NOMO-1 treated with DMSO at 0.1 percent for 48 hours (cell line): Measurements from ENCODE around the gene PRRT1B.
"Not testable (repeated sequence)": the region's sequence is repeated elsewhere in the genome, so short reads cannot be mapped to it uniquely, and the experiment has no call there.

Source experiments
- DNase-seq: peaks from one replicate; lab custom pipeline; 2025; ENCODE audit not compliant: unreplicated experiment; lab: John Stamatoyannopoulos, UW

Gene PRRT1B

DNA sequence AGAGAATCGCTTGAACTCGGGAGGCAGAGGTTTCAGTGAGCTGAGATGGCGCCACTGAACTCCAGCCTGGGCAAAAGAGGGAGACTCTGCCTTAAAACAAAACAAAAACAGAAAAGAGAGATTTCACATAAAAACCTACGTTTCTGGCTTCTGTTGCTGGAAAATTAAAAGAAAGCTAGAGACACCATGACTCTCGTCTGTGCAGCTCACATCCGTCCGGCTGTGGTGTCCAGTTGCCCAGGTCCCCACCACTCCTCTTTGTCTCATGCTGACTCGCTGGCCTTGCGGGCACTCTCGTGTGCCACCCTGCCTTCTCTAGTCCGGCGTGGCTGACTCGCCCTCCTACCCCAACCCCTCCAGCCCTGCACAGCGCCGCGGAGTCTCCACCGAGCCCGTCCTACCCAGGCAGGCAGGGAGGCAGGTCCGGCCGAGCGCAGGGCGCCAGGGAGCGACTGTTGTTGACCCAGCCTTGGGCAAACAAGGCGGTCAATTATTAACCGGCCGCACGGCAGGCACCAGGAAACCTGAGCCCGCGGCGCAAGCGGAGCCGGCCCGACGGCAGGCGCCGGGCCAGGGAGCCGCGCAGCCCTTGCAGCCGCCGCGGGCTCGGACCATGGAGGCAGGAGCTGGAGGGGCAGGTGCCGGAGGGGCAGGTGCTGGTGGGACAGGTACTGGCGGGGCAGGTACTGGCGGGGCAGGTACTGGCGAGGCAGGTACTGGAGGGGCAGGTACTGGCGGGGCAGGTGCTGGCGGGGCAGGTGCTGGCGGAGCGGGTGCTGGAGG is at the start of gene PRRT1B:
Gene PRRT1B, plus strand, starts transcription at position 521 of the 783 bp plus-strand sequence. Its CDS starts 93 bp downstream, at position 614.
- no peak for DNase-seq

DNA sequence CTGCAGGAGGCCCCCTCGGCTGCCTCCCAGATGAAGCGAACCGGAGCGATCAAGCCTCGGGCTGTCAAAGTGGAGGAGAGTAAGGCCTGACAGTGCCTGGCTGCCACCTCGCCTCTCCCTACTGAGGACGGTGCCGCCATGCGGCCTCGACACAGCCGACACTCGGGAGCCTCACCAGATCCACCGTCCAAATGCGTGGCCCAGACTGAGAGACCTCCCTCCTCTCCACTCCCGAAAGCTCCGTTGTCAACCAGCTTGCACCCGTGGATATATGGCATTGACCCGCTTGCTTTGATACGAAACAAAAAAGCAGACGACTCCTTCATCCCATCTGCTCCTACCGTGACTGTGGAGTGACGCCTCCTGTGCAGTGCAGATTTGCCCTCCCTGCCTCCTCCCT is 49.5 kb upstream of the PRRT1B start:
- no peak for DNase-seq

DNA sequence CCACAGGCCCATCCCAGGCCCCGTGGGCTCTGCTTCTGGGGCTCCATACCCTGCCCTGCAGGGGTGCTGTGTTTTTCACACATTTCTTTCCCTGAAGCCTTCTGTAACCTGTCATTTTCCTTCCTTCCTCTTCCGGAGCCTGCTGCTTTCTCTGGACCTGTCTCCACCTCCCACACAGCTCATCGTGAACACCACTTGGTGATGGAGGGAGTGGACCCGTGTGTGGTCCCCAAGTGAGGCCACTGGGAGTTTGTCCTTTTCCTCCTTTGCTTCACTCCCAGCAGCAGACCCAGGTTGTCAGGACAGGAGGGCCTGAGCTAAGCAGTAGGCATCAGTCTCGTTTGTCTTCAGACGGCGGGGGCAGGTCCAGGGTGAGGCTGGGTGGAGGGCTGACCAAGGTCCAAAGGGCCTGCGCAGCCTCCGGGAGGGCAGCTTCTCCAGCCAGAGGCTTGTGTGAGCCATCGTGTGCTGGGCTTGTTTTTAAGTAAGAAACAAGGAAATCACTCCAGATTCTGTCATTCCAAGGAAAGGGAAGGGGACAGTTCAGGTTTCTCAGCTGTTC is 48.4 kb upstream of the PRRT1B start:
- no peak for DNase-seq

DNA sequence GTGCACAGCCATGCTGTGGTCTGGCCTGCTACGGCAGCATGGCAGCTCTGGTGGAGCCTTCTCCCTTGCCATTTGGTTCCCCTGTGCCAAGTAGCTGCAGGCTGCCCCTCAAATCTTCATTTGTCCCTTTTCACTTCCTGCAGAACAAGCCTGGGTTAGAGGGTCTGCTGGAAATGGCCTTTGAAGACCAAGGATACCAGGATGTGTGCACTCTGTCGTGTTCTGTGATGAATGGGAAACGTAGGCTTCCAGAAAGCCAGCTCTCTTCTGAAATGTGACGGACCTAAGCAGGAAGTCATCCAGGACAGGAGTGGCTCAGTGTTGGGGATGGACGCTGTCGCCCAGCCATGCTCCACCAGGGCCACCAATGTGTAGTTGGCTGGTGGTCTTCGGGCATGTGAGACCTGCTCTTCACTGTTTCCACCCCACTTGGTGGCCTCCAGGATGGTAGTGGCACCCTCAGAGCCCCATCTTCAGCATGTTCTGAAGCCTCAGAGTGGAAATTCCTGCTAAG is 46.0 kb upstream of the PRRT1B start:
- DNase-seq, result no peak

DNA sequence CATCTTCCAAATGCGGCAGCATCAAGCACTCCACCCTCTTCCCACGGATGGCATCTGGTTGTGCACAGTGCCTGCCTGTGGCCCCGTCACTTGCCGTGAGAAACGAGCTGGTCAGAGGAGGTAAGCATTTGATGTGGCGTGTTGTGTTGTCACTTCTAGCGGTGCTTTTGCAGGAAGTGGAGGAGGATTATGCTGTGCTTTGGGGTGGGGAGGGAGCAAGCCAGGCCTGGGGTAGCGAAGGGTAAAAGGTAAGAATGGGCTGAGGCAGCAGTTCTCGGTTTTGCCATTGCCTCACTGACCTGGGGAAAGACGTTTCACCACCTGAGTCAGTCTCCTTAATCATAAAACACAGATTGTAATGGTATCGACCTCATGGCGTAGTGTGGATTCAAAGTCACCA is 44.9 kb upstream of the PRRT1B start:
- no peak for DNase-seq

DNA sequence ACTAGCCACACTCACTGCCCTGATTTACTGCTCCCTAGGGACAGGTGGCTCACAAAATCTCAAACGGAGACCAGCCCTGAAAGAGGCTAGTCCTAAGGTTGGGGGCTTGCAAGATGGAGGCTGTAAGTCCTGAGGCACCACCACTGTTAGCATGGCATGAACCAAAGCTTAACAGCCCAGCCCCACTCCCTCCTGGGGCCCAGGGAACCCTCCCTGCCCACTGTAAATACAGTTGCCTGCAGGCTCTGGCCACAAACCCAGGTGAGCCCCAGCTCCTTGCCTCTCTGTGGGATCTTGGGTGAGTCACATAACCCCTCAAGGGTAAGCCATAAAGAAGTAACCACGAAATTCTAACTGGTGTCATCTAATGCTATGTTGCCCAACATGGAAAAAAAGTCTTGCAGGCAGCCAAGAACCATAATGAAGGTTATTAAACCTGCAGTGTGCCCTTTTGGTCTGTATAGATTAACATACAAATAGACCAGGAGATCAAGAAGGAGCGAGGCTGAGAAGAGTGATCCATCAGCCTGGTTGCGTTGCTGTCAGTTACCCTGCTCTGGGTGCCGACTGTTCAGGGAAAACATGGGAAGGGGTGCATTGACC is 44.3 kb upstream of the PRRT1B start:
- DNase-seq, result peak; percentile 81

DNA sequence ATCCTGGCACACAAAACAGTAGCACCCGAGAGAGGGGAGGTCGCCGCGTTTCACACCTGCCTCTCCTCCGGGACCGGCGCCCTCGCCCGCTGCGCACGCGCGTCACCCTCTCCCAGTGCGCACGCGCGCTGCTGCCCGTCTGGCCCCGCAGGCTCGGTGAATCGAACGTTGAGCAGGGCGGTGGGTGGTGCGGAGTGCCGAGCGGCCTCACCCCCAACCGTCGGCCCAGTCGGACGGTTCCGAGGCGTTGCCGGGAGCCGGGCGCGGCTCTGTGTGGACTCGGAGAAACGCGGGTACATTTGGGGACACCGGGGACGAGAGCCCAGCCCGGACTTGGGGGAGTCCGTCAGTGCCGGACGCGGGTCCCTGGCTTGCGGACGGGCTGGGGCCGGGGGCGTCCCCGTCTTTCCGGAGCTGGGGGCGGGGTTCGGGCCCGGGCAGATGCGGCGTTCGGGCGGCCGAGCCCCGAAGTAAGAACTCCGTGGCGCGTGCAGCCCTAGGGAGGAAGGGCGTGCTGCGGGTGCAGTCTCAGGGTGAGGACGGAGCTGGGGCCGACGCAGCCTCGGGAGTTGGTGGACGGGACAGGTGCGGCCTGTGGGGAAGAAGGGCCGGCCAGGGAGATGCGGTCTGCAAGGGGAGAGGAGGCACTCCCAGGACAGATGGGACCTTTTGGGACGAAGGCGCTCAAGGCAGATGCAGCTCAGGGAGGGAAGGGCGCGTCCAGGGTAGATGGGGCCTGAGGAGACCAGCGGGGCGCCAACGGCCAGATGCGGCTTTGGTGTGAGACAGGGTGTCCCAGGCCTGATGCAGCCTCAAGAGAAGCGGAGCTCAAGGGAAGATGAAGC is 42.3 kb upstream of the PRRT1B start, which contains the start of gene POMT1:
Gene POMT1, plus strand, starts transcription at position 138 of the 845 bp plus-strand sequence. CDS start 1,301 bp downstream, outside the sequence.
- DNase-seq, result peak; percentile 76

DNA sequence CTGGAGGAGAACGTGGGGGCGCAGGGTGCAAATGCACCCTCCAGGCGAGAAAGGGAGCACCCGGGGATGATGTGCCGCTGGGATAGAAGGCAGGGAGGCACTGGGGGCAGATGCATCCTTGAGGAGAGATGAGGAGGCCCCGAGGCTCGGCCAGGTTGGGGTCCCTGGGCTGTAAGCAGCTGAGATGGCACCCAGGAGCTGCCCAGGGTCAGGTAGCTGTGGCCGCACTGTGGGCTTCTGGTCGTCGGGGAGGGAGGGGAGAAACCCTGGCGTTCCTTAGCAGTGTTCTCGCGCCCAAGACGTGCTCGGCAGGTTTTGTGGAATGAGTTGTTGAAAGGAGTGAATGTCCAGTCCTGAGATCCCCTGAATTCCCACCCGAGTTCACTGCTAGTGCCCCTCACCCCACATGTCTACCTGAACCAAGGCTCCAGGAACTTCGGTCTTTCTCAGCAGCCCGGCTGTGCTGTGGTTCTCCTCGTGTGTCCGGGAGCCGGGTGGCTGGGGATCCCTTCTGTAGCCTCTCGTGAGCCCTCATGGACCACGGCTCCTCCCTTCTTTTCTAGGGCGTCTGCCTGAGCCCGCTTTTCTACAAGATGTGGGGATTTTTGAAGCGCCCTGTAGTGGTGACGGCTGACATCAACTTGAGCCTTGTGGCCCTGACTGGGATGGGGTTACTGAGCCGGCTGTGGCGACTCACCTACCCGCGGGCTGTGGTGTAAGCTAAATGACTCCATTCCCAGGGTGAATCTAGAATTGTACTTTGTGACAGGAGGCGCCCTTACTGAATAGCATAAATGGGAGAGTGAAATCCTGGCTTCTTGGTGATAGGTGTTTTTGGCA is 41.5 kb upstream of the PRRT1B start:
- peak; percentile 2 for DNase-seq

DNA sequence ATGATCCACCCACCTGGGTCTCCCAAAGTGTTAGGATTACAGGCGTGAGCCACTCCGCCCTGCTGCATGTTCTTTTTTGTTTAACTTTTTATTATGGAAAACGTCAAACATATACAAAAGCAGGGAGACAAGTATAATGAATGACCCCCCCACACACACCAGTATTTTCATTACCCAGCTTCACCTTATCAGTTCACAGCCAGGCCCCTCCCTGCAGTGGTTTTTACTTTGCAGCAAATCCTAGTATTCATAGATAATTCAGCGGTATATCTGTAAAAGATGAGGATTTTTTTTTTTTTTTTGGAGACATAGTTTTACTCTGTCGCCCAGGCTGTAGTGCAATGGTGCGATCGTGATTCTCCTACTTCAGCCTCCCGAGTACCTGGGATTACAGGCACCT is 40.3 kb upstream of the PRRT1B start:
- DNase-seq, result no peak

DNA sequence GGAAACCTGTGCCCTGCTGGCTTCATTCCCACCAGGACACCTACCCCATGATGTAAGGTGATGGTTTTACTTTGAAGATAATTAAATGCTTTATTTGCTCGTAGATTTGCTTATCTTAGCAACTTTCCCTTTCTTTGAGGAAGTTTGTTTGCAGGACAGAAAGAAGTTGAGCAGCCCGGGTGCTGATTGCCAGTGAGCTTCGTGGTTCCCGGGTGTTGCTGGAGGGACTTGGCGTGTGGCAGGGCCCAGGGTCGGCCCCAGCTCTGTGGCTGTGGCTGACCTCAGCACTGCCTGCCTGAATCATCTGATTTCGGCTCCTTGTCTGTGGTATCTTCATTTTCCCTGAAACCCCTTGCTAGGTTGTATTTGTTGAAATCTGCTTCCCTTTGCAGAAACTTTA is 33.9 kb upstream of the PRRT1B start:
- no peak for DNase-seq

DNA sequence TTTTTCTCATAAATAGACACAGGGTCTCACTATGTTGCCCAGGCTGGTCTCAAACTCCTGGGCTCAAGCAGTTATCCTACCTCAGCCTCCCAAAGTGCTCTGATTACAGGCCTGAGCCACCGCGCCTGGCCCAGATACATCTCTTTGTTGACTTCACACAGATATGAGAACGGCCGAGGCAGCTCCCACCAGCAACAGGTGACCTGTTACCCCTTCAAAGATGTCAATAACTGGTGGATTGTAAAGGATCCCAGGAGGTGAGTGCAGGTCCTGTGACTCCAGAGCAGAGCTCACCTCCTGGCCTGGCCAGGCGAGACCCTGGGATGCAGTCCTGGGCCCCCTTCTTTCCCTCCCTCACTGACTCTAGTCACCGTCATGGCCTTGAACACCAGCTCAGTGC is 33.4 kb upstream of the PRRT1B start:
- no peak for DNase-seq

DNA sequence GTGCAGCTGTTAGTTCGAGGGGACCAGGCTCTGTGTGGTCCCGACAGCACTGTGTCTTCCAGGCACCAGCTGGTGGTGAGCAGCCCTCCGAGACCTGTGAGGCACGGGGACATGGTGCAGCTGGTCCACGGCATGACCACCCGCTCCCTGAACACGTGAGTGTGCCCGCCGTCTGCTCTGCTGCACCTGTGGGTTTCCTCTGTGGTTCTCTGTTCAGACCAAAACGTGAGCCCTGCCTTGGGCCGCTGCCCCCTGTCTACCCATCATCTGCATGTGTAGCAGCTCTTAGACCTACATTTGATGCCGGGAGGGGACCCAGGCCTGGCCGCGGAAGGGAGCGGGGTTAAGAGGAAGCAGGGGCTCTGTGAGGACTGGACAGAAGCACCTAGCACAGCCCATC is 32.1 kb upstream of the PRRT1B start:
- DNase-seq, result no peak

DNA sequence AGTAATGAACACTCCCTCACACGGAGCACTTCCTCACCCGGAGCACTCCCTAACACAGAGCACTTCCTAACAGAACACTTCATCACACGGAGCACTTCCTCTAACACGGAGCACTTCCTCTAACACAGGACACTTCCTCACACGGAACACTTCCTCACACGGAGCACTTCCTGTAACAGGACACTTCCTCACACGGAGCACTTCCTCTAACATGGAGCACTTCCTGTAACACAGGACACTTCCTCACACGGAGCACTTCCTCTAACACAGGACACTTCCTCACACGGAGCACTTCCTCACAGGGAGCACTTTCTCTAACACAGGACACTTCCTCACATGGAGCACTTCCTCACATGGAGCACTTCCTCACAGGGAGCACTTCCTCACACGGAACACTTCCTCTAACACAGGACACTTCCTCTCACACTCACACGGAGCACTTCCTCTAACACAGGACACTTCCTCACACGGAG is 29.7 kb upstream of the PRRT1B start:
- DNase-seq, result not testable (repeated sequence)

DNA sequence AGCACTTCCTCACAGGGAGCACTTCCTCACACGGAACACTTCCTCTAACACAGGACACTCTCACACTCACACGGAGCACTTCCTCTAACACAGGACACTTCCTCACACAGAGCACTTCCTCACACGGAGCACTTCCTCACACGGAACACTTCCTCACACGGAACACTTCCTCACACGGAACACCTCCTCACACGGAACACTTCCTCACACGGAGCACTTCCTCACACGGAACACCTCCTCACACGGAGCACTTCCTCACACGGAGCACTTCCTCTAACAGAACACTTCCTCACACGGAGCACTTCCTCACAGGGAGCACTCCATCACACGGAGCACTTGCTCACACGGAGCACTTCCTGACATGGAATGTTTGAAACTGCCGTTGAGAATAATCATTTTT is 29.2 kb upstream of the PRRT1B start:
- DNase-seq, result peak; percentile 3

DNA sequence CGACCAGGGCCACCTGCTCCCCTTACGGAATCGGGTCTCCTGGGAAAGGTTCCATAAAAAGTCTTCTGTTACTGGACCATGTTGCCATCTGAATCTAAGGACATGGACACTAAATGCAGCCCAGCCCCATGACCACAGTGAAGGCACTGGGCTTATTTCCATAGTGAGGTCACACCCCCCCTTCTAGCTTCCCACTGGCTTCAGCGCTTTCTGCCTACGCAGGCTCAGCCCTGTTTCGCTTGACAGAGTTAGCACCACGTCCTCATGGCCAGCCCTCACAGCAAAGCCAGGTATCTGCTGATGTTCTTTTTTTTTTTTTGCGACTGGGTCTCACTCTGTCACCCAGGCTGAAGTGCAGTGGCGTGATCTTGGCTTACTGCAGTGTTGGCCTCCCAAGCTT is 28.4 kb upstream of the PRRT1B start:
- no peak for DNase-seq

DNA sequence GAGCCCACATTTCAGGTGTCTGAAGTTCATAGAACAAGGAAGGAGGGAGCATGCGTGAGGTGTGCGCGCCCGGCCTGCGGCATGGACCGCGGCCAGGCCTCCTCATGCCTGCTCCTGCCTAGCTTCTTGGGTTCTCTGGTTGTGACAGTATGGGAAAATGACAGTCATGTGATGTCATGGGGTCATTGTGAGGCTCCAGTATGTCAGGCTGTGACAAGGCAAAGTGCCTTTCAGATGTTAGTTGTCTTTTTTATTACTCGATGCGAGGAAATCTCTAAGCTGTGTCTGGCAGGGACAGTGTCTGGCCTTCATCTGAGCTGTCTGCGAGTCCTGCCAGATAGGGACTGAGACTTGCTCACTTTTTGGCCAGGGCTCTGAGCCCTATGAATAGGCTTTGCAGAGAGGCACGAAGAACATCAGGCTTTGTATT is 27.5 kb upstream of the PRRT1B start:
- no peak for DNase-seq

DNA sequence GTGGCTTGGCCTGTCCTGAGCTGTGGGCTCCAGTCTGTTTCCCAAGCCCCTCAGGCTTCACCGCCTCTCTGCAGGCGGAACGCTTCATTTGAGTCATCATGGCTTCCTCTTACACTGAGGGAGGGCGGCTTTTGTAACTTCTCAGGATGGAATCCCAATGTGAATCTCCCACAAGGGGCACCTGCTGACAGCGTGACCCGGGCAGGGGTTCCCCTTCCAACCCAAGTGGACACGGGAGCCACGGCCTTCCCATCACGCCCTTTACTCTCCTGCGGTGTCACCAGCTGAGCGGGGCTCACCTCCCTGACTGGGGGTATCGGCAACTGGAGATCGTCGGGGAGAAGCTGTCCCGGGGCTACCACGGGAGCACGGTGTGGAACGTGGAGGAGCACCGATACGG is 26.8 kb upstream of the PRRT1B start:
- DNase-seq, result no peak

DNA sequence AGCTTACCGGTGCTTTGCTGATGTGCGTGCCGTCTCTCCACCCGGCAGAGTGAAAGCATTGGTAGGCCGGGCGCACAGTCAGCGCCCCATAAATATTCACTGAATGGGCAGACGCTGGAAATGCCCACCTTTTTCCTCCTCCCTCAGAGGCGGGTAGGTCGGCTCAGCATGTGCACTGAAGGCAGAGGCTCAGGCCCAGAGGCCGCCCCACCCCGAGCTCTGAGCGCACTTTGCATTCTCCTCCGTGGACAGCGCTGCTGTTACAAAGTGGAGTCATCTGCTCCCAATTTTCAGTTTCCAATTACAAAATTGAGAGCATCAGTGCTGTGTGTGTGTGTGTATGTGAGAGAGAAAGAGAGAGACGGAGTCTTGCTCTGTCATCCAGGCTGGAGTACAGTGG is 24.8 kb upstream of the PRRT1B start:
- DNase-seq, result no peak

DNA sequence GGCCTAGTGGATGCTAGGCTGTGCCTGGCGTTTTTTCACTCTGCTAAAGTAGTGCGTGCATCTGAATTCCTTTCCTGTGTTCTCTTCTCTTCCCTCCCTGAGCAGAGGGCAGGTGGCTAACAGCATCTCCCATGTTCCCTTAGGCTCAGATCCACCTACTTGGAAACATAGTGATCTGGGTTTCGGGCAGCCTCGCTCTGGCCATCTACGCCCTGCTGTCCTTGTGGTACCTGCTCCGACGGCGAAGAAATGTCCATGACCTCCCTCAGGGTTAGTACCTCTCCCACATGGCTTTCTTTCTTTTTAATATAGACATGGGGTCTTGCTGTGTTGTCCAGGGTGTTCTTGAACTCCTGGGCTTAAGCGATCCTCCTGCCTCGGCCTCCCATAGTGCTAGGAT is 24.1 kb upstream of the PRRT1B start:
- DNase-seq, result no peak

DNA sequence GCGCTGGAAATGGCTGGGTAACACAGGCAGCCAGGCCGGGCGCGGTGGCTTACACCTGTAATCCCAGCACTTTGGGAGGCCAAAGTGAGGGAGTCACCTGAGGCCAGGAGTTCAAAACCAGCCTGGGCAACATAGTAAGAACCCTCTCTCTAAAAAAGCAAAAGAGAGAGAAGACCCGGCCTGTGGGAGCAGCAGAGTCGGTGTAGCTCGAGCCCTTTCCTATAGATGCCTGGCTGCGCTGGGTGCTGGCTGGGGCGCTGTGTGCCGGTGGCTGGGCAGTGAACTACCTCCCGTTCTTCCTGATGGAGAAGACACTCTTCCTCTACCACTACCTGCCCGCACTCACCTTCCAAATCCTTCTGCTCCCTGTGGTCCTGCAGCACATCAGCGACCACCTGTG is 23.5 kb upstream of the PRRT1B start:
- DNase-seq, result no peak
